Stimulated activated naive CD8-positive, alpha-beta T cell treated with anti-CD3 and anti-CD28 coated beads, Interleukin-15, amount 100 ng/mL, for 72 hours (primary cell): Measurements from ENCODE around the gene IL21R.

Source experiments
- ATAC-seq: fragments of 150-1000 bp; cut with Tn5 transposase; 2 replicates; pipeline ENCODE4 v1.10.0; 2021; ENCODE audit warnings: mild to moderate bottlenecking, moderate library complexity
- DNase-seq, 2 donors: peaks; one replicate each; pipeline ENCODE4 v3.0.0; 2021 to 2022
- H3K27ac Mint-ChIP-seq, 2 donors: one replicate each; pipeline ENCODE4 v1.8.0; 2022; ENCODE audit warnings: mild to moderate bottlenecking in 2 of 2, mixed read lengths in 2 of 2, moderate library complexity in 2 of 2
- H3K27me3 Mint-ChIP-seq: one replicate; pipeline ENCODE4 v1.8.0; 2022; ENCODE audit warnings: mixed read lengths
- H3K4me1 Mint-ChIP-seq: one replicate; pipeline ENCODE4 v1.8.0; 2022; ENCODE audit warnings: mild to moderate bottlenecking, mixed read lengths
- H3K4me3 Mint-ChIP-seq, 2 donors: one replicate each; pipeline ENCODE4 v1.8.0; 2022; ENCODE audit warnings: mild to moderate bottlenecking in 2 of 2, mixed read lengths in 2 of 2, moderate library complexity in 1 of 2
- H3K9me3 Mint-ChIP-seq, 2 donors: one replicate each; pipeline ENCODE4 v1.8.0; 2022; ENCODE audit warnings: mixed read lengths in 2 of 2

IL21R gene

GRCh38 chr16:27499659-27500055 lies 97.7 kb downstream of the IL21R start:
- H3K27me3 Mint-ChIP-seq = no peaks in the 10 kb centered on the region
- H3K4me3 Mint-ChIP-seq = no peak overlapping the region
- DNase-seq (no peak), ATAC-seq (no peak)
- no peaks in the 10 kb centered on the region for H3K9me3 Mint-ChIP-seq
- H3K4me1 Mint-ChIP-seq = no peaks in the 10 kb centered on the region
- H3K27ac Mint-ChIP-seq = peak overlapping the region in 1 of 2 donors; percentile 52

GRCh38 chr16:27500801-27501200 lies 98.8 kb downstream of the IL21R start:
- peak overlapping the region in 1 of 2 donors; percentile 36 for H3K27ac Mint-ChIP-seq
- H3K4me1 Mint-ChIP-seq = no peaks in the 10 kb centered on the region

More at GRCh38 chr16:27500801-27501200, 98.8 kb downstream of the IL21R start:
- Mint-ChIP-seq H3K9me3 (no peaks in the 10 kb centered on the region), H3K4me3 (no peak overlapping the region), H3K27me3 (no peaks in the 10 kb centered on the region)
- DNase-seq (no peak), ATAC-seq (no peak)
